GM21723 (cell line): ENCODE results near the gene PDCL2.

Source experiments
- ATAC-seq: cut with Tn5 transposase; IDR thresholded peaks from one replicate; pipeline ENCODE4 v1.9.1; 2021; ENCODE audit warnings: mild to moderate bottlenecking, moderate library complexity; ENCODE audit not compliant: unreplicated experiment

Gene PDCL2

GRCh38 chr4:55540271-55540670, 51.8 kb downstream of the PDCL2 start:
- ATAC-seq = no peak

GRCh38 chr4:55539658-55540057, 52.4 kb downstream of the PDCL2 start:
- no peak for ATAC-seq

DNA sequence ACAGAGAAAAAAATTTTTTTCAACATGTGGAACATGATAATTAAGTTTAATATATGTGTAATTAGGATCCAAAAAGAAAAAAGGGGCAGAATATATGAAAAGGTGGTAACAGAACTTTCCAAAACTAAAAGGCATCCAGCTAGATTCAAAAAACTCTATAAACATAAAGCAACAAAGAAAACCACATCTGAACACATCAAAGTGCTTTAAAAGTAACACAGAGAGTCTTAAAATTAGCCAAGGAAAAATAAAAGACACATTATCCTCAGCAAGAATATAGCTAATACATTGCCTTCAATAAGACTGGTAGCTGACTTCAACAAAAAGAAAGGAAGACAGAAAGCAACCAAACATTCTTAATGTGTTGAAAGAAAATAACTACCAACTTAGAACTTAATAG, 53.5 kb downstream of the PDCL2 start:
- no peak for ATAC-seq

GRCh38 chr4:55534306-55534705, 57.7 kb downstream of the PDCL2 start:
- ATAC-seq = no peak

DNA sequence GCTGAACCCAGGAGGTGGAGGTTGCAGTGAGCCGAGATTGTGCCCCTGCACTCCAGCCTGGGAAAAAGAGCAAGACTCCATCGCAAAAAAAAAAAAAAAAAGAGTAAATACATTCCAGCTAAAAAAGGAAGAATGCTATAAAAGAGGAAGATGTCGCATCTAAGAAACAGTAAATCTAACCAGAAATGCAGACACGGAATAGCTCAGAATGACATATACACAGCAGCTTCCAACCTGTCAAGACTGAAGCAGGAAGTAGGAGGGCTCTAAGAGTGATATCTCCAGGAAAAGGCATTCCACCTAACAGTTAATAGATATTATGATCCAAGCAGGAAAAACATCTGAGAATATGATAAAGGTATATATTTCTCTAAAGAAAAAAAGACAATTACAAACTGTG, 61.4 kb downstream of the PDCL2 start:
- ATAC-seq = no peak

GRCh38 chr4:55530167-55530566, 61.9 kb downstream of the PDCL2 start:
- no peak for ATAC-seq

DNA sequence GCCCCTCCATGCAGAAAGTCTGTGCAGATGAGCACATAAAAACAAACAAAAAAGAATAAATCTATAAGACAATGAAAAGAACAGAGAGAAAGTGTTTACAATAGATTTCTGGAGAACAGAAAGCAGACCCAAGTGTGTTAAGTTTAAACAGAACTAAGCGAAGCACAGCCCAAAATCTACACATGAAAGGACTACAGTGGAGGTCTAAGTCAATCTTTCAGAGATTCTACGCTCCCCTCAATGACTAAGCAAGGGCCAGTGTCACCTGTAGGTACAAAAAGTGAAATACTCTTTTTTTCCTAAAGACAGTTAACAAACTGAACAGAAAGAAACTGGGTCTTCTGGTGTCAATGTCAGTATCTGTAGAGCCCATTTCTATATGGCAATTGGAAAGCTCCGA, 63.6 kb downstream of the PDCL2 start:
- ATAC-seq = no peak

- ATAC-seq = no peak
Measured at GRCh38 chr4:55524844-55525571, 67.0 kb downstream of the PDCL2 start.

GRCh38 chr4:55518442-55518841, 73.6 kb downstream of the PDCL2 start:
- ATAC-seq = no peak

DNA sequence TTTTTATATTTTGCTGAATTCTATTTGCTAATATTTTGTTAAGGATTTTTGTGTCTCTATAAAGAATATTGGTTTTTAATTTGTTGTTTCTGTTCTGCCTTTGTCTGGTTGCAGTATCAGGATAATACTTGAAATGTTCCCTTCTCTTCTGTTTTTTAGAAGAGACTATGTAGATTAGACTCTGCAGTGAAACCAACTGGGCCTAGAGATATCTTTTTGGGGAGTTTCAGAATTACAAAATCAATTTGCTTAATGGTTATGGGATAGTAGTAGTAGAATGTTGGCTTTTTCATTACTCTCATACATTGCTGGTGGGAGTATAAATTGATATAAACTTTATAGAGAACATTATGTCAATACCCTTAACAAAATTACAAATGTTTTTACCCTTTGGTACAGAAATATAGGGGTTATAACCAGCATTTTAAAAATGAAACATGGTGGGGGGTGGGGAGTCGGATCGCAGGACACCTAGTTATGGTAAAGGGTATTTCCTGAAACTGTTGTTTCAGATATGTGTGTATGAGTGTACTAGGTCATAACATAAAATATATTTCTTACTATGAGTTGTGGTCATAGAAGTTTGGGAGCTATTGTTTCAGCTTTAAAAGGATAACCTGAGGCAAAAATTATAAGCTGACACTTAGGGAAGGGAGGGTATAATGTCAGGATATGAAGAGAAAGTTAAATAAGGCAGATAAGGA, 74.4 kb downstream of the PDCL2 start:
- ATAC-seq = peak; percentile 63

DNA sequence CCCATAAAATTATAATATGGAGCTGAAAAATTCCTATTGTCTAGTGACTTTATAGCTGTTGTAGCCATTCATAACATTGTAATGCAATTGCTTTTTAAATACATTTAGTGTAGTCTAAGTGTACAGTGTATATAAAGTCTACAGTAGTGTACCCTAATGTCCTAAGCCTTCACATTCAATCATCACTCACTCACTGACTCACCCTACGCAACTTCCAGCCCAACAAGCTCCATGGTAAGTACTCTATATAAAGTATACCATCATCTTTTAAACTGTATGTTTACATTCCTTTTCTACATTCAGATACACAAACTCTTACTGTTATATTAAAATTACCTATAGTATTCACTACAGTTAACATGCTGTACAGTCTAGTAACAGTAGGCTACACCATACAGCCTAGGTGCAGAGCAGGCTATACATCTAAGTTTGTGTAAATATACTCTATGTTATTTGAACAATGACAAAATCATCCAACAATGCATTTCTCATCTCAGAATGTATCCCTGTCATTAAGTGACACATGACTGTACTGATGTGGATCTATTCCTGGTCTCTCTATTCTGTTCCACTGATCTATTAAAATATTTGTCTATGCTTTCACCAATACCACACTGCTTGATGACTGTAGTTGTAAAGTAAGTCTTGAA, 79.0 kb downstream of the PDCL2 start:
- no peak for ATAC-seq

- ATAC-seq = no peak
Measured at GRCh38 chr4:55512077-55512476, 80.0 kb downstream of the PDCL2 start.

DNA sequence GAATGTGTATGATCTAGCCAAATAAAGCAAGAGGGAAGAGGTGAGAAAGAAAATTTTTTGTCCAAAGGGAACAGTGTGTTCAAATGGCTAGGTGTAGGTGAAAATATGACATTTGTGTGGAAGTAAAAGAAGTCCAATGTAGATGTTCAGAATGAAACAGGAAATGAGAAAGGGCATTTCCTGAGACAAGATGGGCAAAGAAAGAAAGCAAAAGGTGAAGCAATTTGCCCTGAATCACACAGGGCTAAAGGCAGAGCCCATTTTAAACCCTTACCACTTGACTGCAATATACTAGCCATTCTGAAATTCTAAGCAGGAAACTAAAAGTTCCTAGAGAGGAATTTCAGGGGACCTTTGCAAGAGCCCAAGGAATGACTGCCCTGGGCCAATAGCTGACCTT, 81.4 kb downstream of the PDCL2 start:
- no peak for ATAC-seq

DNA sequence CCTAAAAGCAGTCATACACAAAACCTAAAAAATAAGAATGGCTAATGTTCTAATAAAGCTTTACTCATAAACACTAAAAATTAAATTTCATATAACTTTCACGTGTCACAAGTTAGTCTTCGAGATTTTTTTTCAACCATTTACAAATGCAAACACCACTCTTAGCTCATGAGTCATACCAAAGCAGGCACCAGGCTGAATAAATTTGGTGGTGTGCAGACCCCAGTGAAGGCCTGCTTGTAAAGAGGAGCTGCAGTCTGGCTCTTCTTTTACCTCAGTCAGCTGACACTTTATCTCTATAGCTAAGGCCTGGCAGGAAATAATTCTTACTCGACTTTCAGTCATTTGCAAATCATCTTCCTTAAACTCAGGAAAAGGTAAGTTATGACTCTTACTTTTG, 82.8 kb downstream of the PDCL2 start:
- no peak for ATAC-seq

- no peak for ATAC-seq
Measured at GRCh38 chr4:55507612-55508011, 84.4 kb downstream of the PDCL2 start.
